Trophoblast cell (in vitro differentiated cells and primary cell): ENCODE results near the gene KHDC1.
"Not testable (repeated sequence)": the region's sequence is repeated elsewhere in the genome, so short reads cannot be mapped to it uniquely, and the experiment has no call there.

Source experiments
- DNase-seq, 2 donors: peaks; one replicate each; pipeline ENCODE4 v3.0.0-alpha.2; 2016
- H2AFZ ChIP-seq: 2 replicates; pipeline ENCODE4 v1.6.1; 2013; ENCODE audit warnings: low read length, moderate library complexity, mild to moderate bottlenecking; ENCODE audit not compliant: insufficient read depth, poor library complexity
- H2AK5ac ChIP-seq: 2 replicates; pipeline ENCODE4 v1.6.1; 2013; ENCODE audit warnings: mild to moderate bottlenecking, low read length
- H2BK120ac ChIP-seq: 2 replicates; pipeline ENCODE4 v1.6.1; 2013; ENCODE audit warnings: low read length, mild to moderate bottlenecking, moderate library complexity; ENCODE audit not compliant: insufficient read depth, poor library complexity
- H2BK12ac ChIP-seq: 2 replicates; pipeline ENCODE4 v1.6.1; 2013; ENCODE audit warnings: mild to moderate bottlenecking, low read length, moderate library complexity
- H2BK5ac ChIP-seq: 2 replicates; pipeline ENCODE4 v1.6.1; 2013; ENCODE audit warnings: low read length, low read depth, moderate library complexity, mild to moderate bottlenecking; ENCODE audit not compliant: poor library complexity
- H3K14ac ChIP-seq: 2 replicates; pipeline ENCODE4 v1.6.1; 2013; ENCODE audit warnings: mild to moderate bottlenecking, low read length
- H3K18ac ChIP-seq: 2 replicates; pipeline ENCODE4 v1.6.1; 2013; ENCODE audit warnings: mild to moderate bottlenecking, low read length
- H3K23ac ChIP-seq: 2 replicates; pipeline ENCODE4 v1.6.1; 2013; ENCODE audit warnings: low read length
- H3K27ac ChIP-seq: 2 replicates; pipeline ENCODE4 v1.5.1; 2013; ENCODE audit warnings: low read depth, mild to moderate bottlenecking, inconsistent platforms, low read length, moderate library complexity
- H3K27me3 ChIP-seq: 2 replicates; pipeline ENCODE4 v1.6.1; 2013; ENCODE audit warnings: inconsistent platforms, mild to moderate bottlenecking, low read length, moderate library complexity; ENCODE audit not compliant: insufficient read depth
- H3K36me3 ChIP-seq, 2 experiments: 1 replicate in 1 of 2; 2 replicates in 1 of 2; pipeline ENCODE4 v1.6.1; 2013; ENCODE audit warnings: low read length in 2 of 2, mild to moderate bottlenecking in 2 of 2, moderate library complexity in 1 of 2; ENCODE audit not compliant: insufficient read depth in 2 of 2, control insufficient read depth in 1 of 2
- H3K4ac ChIP-seq: 2 replicates; pipeline ENCODE4 v1.6.1; 2013; ENCODE audit warnings: low read depth, mild to moderate bottlenecking, low read length, moderate library complexity
- H3K4me1 ChIP-seq, 2 experiments: 1 replicate in 1 of 2; 2 replicates in 1 of 2; pipeline ENCODE4 v1.6.1; 2013; ENCODE audit warnings: low read length in 2 of 2, mild to moderate bottlenecking in 2 of 2, moderate library complexity in 1 of 2; ENCODE audit not compliant: insufficient read depth in 2 of 2, control insufficient read depth in 1 of 2
- H3K4me2 ChIP-seq: 2 replicates; pipeline ENCODE4 v1.6.1; 2013; ENCODE audit warnings: inconsistent platforms, mild to moderate bottlenecking, low read length, moderate library complexity
- H3K4me3 ChIP-seq: 2 replicates; pipeline ENCODE4 v1.5.1; 2013; ENCODE audit warnings: mild to moderate bottlenecking, low read depth, low read length, inconsistent platforms
- H3K79me1 ChIP-seq: one replicate; pipeline ENCODE4 v1.6.1; 2013; ENCODE audit warnings: low read length
- H3K79me2 ChIP-seq: 2 replicates; pipeline ENCODE4 v1.6.1; 2013; ENCODE audit warnings: low read length, mild to moderate bottlenecking; ENCODE audit not compliant: control insufficient read depth, insufficient read depth, poor library complexity
- H3K9ac ChIP-seq: 2 replicates; pipeline ENCODE4 v1.6.1; 2013; ENCODE audit warnings: mild to moderate bottlenecking, low read length
- H3K9me3 ChIP-seq: 2 replicates; pipeline ENCODE4 v1.6.1; 2013; ENCODE audit warnings: low read depth, mild to moderate bottlenecking, control low read depth, inconsistent platforms, low read length; ENCODE audit not compliant: insufficient read depth
- H4K12ac ChIP-seq: 2 replicates; pipeline ENCODE4 v1.6.1; 2013; ENCODE audit warnings: low read depth, mild to moderate bottlenecking, low read length, moderate library complexity
- H4K8ac ChIP-seq: 2 replicates; pipeline ENCODE4 v1.6.1; 2013; ENCODE audit warnings: low read depth, mild to moderate bottlenecking, low read length, moderate library complexity
- H4K91ac ChIP-seq: one replicate; pipeline ENCODE4 v1.6.1; 2013; ENCODE audit warnings: low read depth, mild to moderate bottlenecking, low read length, moderate library complexity
- WGBS: extraction: QIAGEN DNeasy Blood & Tissue Kit; methylation state at CpG from one replicate; pipeline ENCODE4 v1.1.7; 2013; ENCODE audit warnings: missing lambda C conversion rate; ENCODE audit not compliant: insufficient read length, insufficient coverage; ENCODE audit errors: extremely low coverage; 5-methylcytosine and 5-hydroxymethylcytosine counted together

KHDC1 gene

DNA sequence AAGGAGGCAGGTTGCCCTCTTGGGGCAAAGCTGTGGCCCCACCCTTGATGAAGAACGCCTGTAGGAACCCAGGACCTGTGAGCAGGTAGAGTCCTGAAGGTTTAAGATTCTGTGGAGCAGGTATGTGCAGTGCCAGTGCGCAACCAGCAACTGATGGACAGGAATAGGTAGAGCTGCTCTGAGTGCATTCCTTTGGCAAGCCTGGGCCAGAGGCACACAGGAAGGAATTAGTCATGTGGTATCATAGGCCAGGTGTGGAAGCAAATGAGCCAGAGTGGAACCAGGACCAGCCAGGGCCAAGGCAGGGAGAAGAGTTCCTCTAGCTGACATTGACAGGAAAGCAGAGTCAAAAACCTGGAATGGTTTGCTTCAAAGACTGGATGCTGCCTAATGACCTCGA is 1.4 kb upstream of the KHDC1 start:
- Histone ChIP-seq H3K18ac (no peak overlapping the region), H3K4ac (no peak overlapping the region), H2BK12ac (no peak overlapping the region), H2BK5ac (no peak overlapping the region), H3K23ac (no peak overlapping the region), H2AFZ (no peak overlapping the region), H2BK120ac (no peak overlapping the region), H3K27ac (no peak overlapping the region), H3K36me3 (peaks cover 0 to 5% of the 10 kb centered on the region in 2 experiments), H4K12ac (no peak overlapping the region), H3K4me3 (no peak overlapping the region), H3K79me2 (peaks cover 7% of the 10 kb centered on the region), H4K91ac (no peak overlapping the region), H3K9me3 (no peaks in the 10 kb centered on the region), H3K27me3 (no peaks in the 10 kb centered on the region), H2AK5ac (no peak overlapping the region), H3K9ac (no peak overlapping the region), H3K79me1 (peaks cover 9% of the 10 kb centered on the region), H3K4me1 (peaks cover 14 to 16% of the 10 kb centered on the region in 2 experiments), H4K8ac (no peak overlapping the region), H3K4me2 (no peak overlapping the region), H3K14ac (no peak overlapping the region)
- no CpG with 5 or more reads among the region's 3 CpGs for WGBS
- DNase-seq = peak; percentile 38 to 65

- WGBS = no CpG with 5 or more reads among the region's 7 CpGs
- peaks cover 9% of the 10 kb centered on the region for H3K79me1 ChIP-seq
- H3K79me2 ChIP-seq = peaks cover 7% of the 10 kb centered on the region
- no peaks in the 10 kb centered on the region for H3K36me3 ChIP-seq
- no peak overlapping the region for H3K23ac ChIP-seq
- H4K91ac ChIP-seq = peak overlapping the region; percentile 90
- peak overlapping the region; percentile 9 for H3K4ac ChIP-seq
- peak overlapping the region; percentile 44 for H3K18ac ChIP-seq
- H2BK5ac ChIP-seq = peak overlapping the region; percentile 52
- H2BK12ac ChIP-seq = peak overlapping the region; percentile 74
- peak overlapping the region; percentile 84 for H3K14ac ChIP-seq
- H3K9ac ChIP-seq = peak overlapping the region; percentile 91
- DNase-seq = no peak
- H3K27ac ChIP-seq = no peak overlapping the region
- peak overlapping the region; percentile 94 for H4K8ac ChIP-seq
- no peaks in the 10 kb centered on the region for H3K27me3 ChIP-seq
- H2BK120ac ChIP-seq = peak overlapping the region; percentile 26
- peak overlapping the region; percentile 73 for H3K4me3 ChIP-seq
- peak overlapping the region; percentile 62 for H2AFZ ChIP-seq
- H3K4me2 ChIP-seq = peak overlapping the region; percentile 78
- H2AK5ac ChIP-seq = peak overlapping the region; percentile 66
- H3K4me1 ChIP-seq = peaks cover 14 to 16% of the 10 kb centered on the region in 2 experiments
- H4K12ac ChIP-seq = peak overlapping the region; percentile 100
- no peaks in the 10 kb centered on the region for H3K9me3 ChIP-seq
These were observed 544 bp upstream of the KHDC1 start for GRCh38 chr6:73263570-73263909.

GRCh38 chr6:73258721-73259120 is 4.3 kb downstream of the KHDC1 start:
- Histone ChIP-seq H3K9me3 (no peaks in the 10 kb centered on the region), H3K18ac (no peak overlapping the region), H4K91ac (no peak overlapping the region), H3K27ac (no peak overlapping the region), H2AFZ (no peak overlapping the region), H3K4me1 (peaks cover 6 to 9% of the 10 kb centered on the region in 2 experiments), H3K14ac (no peak overlapping the region), H3K36me3 (no peaks in the 10 kb centered on the region), H3K23ac (no peak overlapping the region), H3K79me2 (peaks cover 7% of the 10 kb centered on the region), H2BK120ac (no peak overlapping the region), H3K4me3 (peak overlapping the region; percentile 20), H3K4me2 (no peak overlapping the region), H2AK5ac (no peak overlapping the region), H3K9ac (no peak overlapping the region), H2BK12ac (no peak overlapping the region), H4K8ac (no peak overlapping the region), H4K12ac (no peak overlapping the region), H2BK5ac (no peak overlapping the region), H3K79me1 (peaks cover 9% of the 10 kb centered on the region), H3K27me3 (no peaks in the 10 kb centered on the region), H3K4ac (no peak overlapping the region)
- no CpG with 5 or more reads among the region's 1 CpG for WGBS
- no peak for DNase-seq

- not testable (repeated sequence) for H3K9me3 ChIP-seq, H4K91ac ChIP-seq, H3K79me1 ChIP-seq, H2BK120ac ChIP-seq, H2BK12ac ChIP-seq, H3K9ac ChIP-seq, H3K36me3 ChIP-seq, H3K18ac ChIP-seq, H4K8ac ChIP-seq, H4K12ac ChIP-seq, H3K79me2 ChIP-seq, H3K27me3 ChIP-seq, H3K23ac ChIP-seq, DNase-seq, H3K14ac ChIP-seq, H3K4me2 ChIP-seq, H3K27ac ChIP-seq, H2AFZ ChIP-seq, H2AK5ac ChIP-seq, H3K4ac ChIP-seq, H3K4me1 ChIP-seq, H2BK5ac ChIP-seq, H3K4me3 ChIP-seq
- no CpG with 5 or more reads among the region's 5 CpGs for WGBS
These were observed 8.7 kb downstream of the KHDC1 start for GRCh38 chr6:73254323-73254722.
